ENCODE data around the gene BMP10.

The BMP10 gene

GRCh38 chr2:68819556-68819955 is 51.6 kb downstream of the BMP10 start:
- no peak for DNase-seq (ENCODE audit: low read depth)

- DNase-seq (ENCODE audit: low read depth), result no peak
These were observed 53.9 kb downstream of the BMP10 start for GRCh38 chr2:68817306-68817705.

Measured in stimulated activated CD4-positive, alpha-beta T cell treated with anti-CD3 and anti-CD28 coated beads, Interleukin-2, amount 100 ng/mL, for 4 hours (primary cell).